Fibroblast of peridontal ligament (primary cell): ENCODE measurements around the gene KLRK1.
"Not testable (repeated sequence)": the region's sequence is repeated elsewhere in the genome, so short reads cannot be mapped to it uniquely, and the experiment has no call there.

Experiments
- DNase-seq: peaks from one replicate; pipeline ENCODE4 v3.0.0-alpha.2; 2010; ENCODE audit errors: extremely low read depth

Gene KLRK1

DNA sequence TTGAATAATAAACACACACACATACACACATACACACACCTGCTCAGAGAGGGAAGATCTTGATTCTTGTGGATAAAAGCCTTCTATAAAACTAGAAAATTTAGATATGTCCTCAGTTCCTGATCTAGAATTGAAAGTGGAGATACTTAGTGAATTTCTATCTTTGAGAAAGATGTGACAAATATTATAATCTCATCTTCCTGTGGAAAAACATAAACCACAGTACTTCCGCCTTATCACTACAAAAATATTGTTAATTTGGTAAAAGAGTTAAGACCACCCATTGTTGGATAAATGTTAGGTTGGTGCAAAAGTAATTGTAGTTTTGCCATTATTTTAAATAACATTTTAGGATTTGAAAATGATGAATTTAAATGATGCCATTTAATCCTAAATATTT lies at the start of gene KLRK1:
Gene KLRK1 (minus strand): TSS at position 138 of the 400 bp plus-strand sequence. CDS start 1,231 bp downstream, outside the sequence.
- no peak for DNase-seq

GRCh38 chr12:10437601-10438000 lies 47.8 kb upstream of the KLRK1 start:
- not testable (repeated sequence) for DNase-seq

DNA sequence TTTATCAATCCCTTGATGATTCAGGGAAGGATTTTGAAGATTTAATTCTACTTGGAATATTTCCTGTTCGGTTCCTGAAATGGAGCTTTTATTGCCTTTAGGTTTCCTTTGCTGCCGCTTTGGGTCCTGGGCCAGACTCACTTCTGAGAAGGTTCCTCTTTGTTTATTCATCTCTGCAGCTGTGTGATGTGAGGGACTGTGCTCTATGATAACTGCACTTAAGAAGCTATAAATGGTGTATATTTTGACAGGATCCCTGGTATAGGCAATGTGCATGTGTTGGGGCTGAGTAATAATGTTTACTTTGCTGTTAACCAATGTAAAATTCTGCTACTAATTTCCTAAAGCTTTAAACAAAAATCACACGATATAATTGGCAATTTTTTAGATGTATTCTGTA lies 46.0 kb upstream of the KLRK1 start, which contains the start of gene KLRC2:
Gene KLRC2 (minus strand): TSS at position 195 of the 400 bp plus-strand sequence. CDS start 24 bp downstream, at position 171.
- peak; percentile 22 for DNase-seq

DNA sequence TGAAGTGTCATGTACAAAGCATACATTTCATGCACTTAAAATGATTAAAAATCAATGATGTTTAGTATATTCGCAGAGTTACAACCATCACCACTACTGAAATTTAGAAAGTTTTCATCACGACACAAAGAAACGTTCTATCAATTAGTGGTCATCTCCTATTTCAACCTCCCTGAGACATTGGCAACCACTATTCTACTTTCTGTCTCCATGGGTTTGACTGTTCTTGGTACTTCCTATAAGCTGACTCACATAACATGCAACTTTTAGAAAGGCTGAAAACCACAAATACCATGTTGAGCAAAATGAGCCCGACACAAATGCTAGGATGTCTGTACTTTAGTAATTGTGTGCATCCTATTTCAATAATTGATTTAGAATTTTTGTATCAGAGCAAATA lies 40.8 kb upstream of the KLRK1 start:
- peak; percentile 53 for DNase-seq

- not testable (repeated sequence) for DNase-seq
These were observed 36.1 kb upstream of the KLRK1 start for GRCh38 chr12:10425938-10426337.

DNA sequence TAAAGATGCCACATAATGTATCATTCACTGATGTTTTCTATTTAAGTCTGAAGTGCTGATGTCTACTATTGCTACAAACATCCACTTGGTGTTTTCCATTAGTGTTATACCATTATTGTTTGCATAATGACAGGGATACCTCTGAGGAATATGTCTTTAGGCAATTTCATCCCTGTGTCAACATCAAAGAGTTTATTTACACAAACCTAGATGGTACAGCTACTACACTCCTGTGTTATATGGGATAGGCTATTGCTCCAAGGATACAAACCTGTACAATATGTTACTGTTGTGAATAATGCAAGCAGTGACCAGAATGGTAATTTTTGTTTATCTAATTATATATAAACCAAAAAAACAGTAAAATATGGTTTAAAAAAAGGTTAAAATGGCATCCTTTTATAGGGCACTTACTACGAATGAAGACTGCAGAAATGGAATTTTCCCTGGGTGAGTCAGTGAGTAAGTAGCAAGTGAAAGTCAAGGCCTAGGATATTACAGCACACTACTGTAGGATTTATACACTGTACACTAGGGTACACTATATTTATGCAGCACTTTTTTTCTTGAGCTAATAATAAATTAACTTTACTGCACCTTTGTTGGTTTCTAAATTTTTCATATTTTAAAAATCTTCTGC lies 34.5 kb upstream of the KLRK1 start:
- not testable (repeated sequence) for DNase-seq

DNA sequence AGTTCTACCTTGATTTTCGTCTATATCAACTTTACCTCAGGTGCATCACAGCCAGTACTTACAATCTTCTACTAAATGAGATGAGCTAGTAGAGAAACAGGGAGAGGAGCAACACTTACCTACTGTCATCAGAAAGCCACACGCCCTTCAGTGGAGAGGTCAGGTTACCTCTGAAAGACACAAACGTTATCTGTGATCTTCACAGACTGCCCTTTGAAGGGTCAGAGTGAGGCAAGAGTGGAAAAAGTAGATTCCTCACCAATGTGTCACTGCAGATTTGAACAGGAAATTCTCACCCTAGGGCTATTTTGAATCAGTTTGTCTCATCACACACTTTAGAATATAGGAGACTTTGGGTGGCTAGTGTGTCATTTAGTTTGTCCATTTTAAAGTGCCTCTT lies 32.3 kb upstream of the KLRK1 start:
- not testable (repeated sequence) for DNase-seq

DNA sequence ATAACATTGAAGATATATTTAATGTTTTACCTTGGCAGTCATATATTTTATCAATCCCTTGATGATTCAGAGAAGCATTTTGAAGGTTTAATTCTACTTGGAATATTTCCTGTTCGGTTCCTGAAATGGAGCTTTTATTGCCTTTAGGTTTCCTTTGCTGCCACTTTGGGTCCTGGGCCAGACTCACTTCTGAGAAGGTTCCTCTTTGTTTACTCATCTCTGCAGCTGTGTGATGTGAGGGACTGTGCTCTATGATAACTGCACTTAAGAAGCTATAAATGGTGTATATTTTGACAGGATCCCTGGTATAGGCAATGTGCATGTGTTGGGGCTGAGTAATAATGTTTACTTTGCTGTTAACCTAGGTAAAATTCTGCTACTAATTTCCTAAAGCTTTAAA lies 30.5 kb upstream of the KLRK1 start, which contains the start of gene KLRC3:
Gene KLRC3 (minus strand): TSS at position 262 of the 400 bp plus-strand sequence. CDS start 45 bp downstream, at position 217.
- DNase-seq, result not testable (repeated sequence)

DNA sequence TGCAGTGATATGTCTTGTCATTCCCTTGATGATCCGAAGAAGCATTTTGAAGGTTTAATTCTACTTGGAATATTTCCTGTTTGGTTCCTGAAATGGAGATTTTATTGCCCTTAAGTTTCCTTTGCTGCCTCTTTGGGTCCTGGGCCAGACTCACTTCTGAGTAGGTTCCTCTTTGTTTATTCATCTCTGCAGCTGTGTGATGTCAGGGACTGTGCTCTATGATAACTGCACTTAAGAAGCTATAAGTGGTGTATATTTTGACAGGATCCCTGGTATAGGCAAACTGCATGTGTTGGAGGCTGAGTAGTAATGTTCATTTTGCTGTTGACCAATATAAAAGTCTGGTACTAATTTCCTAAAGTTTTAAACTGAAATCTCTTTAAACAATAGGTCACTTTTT lies 19.6 kb upstream of the KLRK1 start, which contains the start of gene KLRC4:
Gene KLRC4 (minus strand): TSS at position 366 of the 400 bp plus-strand sequence. CDS start 182 bp downstream, at position 184.
- DNase-seq, result peak; percentile 44

GRCh38 chr12:10408842-10409241 lies 19.0 kb upstream of the KLRK1 start:
- no peak for DNase-seq

DNA sequence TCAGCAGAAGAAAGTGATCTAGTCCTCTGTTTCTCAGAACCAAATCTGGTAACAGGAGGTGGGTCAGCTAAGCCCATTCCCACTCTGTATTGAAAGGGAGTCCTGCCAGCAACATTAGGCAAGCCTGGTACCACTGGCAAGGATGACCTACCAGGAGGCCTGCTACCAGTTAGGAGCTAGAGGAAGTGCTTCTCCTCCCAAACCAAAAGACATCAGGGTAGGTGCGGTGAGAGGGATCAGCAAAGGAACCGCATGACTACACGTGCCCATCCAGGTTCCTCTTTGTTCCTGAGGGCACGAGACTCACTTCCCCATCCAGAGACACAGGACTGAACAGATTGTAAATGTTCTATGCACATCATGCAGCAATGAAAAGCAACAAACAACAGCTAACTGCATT lies 16.9 kb upstream of the KLRK1 start:
- no peak for DNase-seq

- no peak for DNase-seq
These were observed 15.5 kb upstream of the KLRK1 start for GRCh38 chr12:10405294-10405693.

- DNase-seq, result no peak
These were observed 15.0 kb upstream of the KLRK1 start for GRCh38 chr12:10404798-10405197.

GRCh38 chr12:10400829-10401228 lies 11.0 kb upstream of the KLRK1 start:
- DNase-seq, result peak; percentile 31

- DNase-seq, result no peak
These were observed 8.3 kb upstream of the KLRK1 start for GRCh38 chr12:10398168-10398567.

DNA sequence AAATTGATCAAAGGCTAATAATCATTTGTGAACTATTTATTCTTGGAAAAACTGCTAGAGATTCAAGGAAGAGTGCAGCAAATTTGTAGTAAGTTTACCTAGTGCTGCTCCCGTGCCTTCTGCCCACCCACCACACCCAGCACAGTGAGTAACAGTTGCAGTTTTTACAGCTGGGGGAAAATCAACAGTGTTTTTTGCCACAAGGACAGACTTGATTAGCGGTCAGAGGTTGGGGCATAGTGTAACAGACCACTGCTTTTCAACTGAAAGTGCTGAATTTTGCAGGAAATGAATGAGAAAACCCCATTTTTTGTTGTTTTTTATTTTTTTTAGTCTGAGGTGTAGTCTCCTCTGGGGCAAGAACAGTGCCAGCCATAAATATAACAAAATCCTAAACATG lies 7.5 kb upstream of the KLRK1 start:
- no peak for DNase-seq

- not testable (repeated sequence) for DNase-seq
These were observed 6.3 kb upstream of the KLRK1 start for GRCh38 chr12:10396176-10396575.

GRCh38 chr12:10395390-10395998 lies 5.7 kb upstream of the KLRK1 start:
- peak; percentile 87 for DNase-seq

DNA sequence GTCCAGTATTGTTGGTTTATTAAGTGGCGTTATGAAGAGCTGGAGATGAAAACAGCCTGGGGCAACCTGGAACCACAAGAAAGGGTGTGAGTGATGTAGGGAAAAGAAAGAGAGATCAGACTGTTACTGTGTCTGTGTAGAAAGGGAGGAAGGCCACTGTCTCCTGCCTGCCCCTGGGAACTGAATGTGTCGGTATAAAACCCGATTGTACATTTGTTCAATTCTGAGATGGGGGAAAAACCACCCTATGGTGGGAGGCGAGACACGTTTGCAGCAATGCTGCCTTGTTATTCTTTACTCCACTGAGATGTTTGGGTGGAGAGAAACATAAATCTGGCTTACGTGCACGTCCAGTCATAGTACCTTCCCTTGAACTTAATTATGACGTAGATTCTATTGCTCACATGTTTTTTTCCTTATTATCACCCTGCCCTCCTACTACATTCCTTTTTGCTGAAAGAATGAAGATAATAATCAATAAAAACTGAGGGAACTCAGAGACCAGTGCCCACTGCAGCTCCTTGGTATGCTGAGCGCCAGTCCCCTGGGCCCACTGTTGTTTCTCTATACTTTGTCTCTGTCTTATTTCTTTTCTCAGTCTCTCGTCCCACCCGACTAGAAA lies 4.8 kb upstream of the KLRK1 start:
- DNase-seq, result not testable (repeated sequence)

GRCh38 chr12:10393291-10393690 lies 3.5 kb upstream of the KLRK1 start:
- DNase-seq, result no peak

DNA sequence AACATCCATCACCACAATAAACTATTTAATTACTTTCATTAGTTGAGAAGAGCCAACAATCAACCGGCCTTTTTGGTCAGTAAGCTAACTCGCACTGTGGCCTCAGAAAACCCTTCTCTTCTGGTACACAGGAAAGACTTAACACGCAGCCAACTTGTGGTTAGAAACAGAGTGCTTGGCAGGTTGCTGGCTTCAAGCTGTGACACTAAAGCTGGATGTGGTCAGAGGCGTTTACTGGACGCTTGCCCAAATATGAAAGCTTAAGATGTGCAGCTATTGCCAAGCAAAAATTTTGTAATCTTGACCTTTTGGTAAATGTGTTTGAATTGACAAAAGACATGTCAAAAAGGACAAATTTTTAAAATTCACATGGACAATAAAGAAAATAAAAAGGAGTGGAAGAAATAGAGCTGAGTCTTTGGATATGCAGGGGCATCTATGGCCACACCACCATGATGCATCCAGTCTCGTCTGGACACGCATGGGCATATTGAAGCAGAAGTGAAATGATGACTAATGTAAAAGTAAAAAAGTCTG lies 2.6 kb upstream of the KLRK1 start:
- peak; percentile 98 for DNase-seq

GRCh38 chr12:10390991-10391390 lies 1.1 kb upstream of the KLRK1 start:
- DNase-seq, result not testable (repeated sequence)
